ENCODE measurements around the gene OR12D1.
"Not testable (repeated sequence)": the region's sequence is repeated elsewhere in the genome, so short reads cannot be mapped to it uniquely, and the experiment has no call there.

OR12D1 gene

DNA sequence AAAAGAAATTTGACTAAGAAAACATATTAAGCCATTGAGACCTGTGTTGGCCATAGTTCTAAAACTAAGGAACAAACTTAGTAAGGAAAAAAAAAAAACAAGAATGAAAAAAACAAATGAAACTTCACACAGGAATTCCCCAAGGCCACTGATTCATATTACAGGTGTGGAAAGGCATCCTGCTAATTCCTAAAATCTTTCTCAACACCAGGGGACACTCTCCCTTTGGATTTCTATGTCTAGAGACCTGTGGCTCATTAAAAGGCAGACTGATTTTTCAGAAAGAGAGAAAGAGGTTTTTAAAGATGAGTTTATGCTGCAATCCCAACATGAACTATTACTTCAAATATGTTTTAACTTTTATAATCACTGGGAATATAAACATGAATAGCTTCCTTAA, at the start of gene OR12D1:
Gene OR12D1 (plus strand): TSS at position 341 of the 400 bp plus-strand sequence.
- DNase-seq, result no peak

DNA sequence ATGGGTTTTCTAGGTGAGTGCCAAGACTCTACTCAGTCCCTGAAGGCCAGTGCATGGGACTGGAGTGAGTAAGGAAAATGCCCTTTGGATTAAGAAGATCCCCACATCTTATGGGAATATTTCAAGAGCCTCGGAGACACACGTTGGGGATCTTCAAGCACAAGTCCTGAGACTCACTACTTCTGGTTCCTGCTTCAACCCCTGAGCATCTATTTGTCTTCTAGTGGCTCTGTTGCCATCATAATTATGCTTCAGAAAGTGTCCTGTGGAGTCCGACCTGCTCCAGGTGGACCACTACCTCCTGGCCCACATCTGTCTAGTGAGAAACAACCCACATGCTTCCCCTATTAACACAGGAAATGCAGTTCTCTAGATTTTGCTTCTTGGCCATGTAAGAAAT, 46.0 kb upstream of the OR12D1 start, which contains the start of gene OR5V1:
Gene OR5V1 (minus strand): TSS at position 101 of the 400 bp plus-strand sequence. CDS start 12,670 bp downstream, outside the sequence.
- DNase-seq, result no peak

GRCh38 chr6:29375191-29375590, 39.5 kb upstream of the OR12D1 start, which contains the start of gene OR12D3:
TSS of gene OR12D3 (minus strand) at chr6:29375291. CDS start at chr6:29375287, 4 bp downstream.
- no peak for DNase-seq

DNA sequence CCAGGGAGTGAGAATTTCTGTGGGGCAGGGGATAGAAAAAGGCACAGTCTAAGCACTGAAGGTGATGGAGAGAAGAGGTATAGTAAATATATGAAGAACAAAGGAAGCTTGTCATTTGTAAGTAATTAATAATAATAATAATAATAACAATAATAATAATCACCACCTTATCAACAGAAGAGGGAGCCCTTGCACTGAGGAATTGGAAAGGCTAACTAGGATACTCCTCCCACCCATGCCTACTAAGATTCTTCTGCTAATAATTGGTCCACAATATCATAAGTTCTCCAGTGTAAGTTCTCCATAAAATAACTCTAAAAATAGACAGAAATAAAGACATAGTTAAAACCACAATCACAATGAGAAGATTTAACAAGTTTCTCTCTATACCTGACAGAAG, 38.7 kb upstream of the OR12D1 start:
- DNase-seq, result no peak

- no peak for DNase-seq
Observed at GRCh38 chr6:29388533-29388932, 26.2 kb upstream of the OR12D1 start.

- no peak for DNase-seq
Observed at GRCh38 chr6:29395331-29395730, 19.4 kb upstream of the OR12D1 start, which contains the start of gene OR12D2. TSS of gene OR12D2 (plus strand) at chr6:29395631. CDS start at chr6:29396700, 1,069 bp downstream.

- DNase-seq, result no peak
Observed at GRCh38 chr6:29399525-29399924, 15.2 kb upstream of the OR12D1 start.

- DNase-seq, result no peak
Observed at GRCh38 chr6:29403801-29404200, 10.9 kb upstream of the OR12D1 start.

DNA sequence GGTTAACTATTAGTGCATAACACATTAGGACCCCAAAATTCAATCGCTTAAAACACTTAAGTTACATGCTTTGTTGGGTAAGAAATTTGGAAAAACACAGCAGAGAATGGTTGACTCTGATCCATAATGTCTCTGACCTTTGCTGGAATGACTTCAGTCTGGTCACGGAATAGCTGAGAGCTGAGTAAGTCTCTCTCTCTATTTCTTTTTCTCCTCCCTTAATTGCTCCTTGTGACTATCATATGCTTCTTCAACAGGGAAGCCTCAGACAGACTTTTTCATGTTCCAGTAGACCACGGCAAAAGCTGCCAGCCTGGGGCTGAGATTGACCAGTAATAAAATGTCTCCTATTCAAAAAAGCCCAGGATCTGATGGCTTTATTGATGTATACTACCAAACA, 4.8 kb downstream of the OR12D1 start:
- DNase-seq, result no peak

GRCh38 chr6:29424168-29424567, 9.4 kb downstream of the OR12D1 start:
- no peak for DNase-seq

DNA sequence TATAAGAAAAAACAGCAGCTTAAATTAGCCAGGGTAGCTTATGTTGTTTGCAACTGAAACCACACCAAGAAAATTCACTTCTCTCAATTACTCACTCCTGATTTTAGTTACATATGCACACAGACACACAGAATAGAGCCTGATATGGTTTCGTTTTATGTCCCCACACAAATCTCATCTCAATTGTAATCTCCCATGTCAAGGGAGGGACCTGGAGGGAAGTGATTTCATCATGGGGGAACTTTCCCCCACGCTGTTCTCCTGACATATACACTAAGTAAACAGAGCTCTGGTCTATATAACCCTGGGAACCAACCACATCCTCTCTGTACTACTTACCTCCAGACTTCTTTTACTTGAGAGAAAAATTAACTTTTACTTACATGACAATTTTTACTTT, 9.8 kb downstream of the OR12D1 start:
- no peak for DNase-seq

DNA sequence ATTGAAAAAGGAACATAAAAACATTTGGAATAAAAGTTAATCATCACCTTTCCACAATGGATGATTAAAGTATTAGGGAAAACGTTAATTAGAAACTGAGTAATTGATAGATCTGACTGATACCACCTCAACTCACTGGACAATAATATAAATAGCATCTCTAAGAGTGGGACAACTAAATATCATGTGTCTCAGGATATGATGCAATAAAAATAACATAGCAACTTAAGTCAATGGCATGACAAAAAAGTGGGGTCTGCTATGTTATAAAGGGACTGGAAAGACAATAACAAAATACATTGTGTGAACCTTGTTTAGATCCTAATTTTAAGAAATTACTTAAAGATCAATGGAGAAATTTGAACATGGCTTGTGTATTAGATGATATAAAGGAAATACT, 10.3 kb downstream of the OR12D1 start:
- no peak for DNase-seq

GRCh38 chr6:29426654-29427053, 11.9 kb downstream of the OR12D1 start:
- DNase-seq, result no peak

DNA sequence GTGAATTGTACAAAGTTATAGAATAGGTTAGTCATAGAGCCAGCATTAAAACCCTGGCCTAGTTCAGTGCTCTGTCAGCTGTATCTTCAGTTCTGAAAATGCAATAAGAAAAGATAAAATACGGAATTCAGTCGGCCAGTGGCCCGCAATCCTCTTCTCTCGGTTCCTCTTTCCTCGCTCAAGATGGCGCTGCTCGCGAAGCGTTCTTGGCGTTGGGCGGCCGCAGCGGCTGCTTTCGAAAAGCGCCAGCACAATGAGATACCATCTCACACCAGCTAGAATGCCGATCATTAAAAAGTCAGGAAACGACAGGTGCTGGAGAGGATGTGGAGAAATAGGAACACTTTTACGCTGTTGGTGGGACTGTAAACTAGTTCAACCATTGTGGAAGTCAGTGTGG, 22.0 kb downstream of the OR12D1 start:
- not testable (repeated sequence) for DNase-seq

DNA sequence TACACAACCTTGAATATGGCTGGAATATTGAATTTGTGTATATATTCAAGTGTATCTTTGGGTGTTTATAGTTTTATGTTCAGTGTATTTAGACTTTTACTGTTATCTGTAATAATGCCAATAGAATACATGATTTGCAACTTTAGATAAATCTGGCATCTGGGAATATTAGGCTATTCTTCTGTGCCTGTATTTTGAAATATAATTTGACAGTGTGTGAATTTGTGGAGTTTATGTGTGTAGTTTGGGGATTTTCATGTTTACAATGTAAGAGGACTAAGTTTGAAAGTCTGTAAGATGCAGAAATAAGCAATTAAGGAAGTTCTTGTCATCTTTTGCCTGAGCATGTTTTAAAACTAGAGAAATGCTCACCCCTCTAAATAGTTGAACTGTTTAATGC, 24.3 kb downstream of the OR12D1 start, which contains the start of gene OR10C1:
Gene OR10C1 (plus strand): TSS at position 301 of the 400 bp plus-strand sequence. CDS start 710 bp downstream, outside the sequence.
- no peak for DNase-seq

- no peak for DNase-seq
Observed at GRCh38 chr6:29442719-29443118, 28.0 kb downstream of the OR12D1 start.

- DNase-seq, result not testable (repeated sequence)
Observed at GRCh38 chr6:29444031-29444430, 29.3 kb downstream of the OR12D1 start.

- no peak for DNase-seq
Observed at GRCh38 chr6:29447670-29448069, 32.9 kb downstream of the OR12D1 start.

GRCh38 chr6:29451471-29452193, 36.9 kb downstream of the OR12D1 start:
- DNase-seq, result no peak

DNA sequence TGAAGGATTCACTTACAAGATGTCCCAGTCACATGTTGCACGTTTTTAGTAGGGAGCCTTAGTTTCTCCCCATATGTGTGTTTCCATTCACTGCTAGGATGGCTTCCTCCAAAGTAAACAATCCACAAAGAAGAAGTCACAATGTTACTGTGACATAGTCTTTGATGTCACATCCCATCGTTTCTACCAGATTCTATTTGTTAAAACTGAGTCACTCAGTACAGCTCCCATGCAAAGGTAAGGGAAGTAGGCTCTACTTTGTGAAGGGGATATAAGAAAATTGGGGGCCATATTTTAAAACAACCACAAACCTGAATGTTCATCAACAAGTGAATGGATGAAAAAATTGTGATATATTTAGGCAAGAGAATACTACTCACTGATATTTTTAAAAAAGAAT, 42.2 kb downstream of the OR12D1 start, which contains the start of the genes OR11A1 and OR2H1:
Gene OR11A1 (minus strand): TSS at position 101 of the 400 bp plus-strand sequence. CDS start 29,430 bp downstream, outside the sequence.
Gene OR2H1 (plus strand): TSS at position 185 of the 400 bp plus-strand sequence. CDS start 4,615 bp downstream, outside the sequence.
- DNase-seq, result no peak

DNA sequence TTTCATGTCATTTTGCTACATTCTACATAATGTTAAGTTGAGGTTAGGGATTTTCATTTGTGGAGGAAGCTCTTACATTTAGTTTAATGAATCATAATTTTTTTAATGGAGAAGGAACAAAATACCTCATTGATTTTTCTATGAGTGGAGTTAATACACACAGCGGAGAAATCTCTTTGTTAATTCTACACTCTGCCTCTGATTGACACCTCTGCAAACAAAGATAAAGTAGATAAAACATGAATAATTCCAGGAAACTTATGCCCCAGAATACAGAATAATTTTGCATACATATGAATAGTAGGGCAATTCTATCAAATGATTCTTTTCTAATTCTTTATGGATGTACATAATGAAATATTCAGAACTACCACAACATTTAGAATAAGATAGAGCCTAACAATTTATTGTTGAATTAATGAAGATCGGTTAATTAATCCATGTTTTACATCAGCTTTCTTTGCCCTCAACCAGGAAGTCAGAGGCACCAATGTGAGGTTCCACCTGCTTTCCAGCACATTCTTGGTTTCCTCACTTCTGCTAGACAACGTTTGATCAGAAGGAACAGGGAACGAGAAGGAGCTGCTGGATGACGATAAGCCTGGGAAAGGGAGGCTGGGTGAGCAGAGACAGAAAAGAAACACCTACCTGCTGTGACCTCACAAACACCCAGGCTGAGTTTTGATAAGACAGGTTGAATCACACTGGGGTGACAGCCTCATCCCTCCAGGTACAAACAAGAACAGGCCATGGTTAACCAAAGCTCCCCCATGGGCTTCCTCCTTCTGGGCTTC, 46.5 kb downstream of the OR12D1 start:
- no peak for DNase-seq

DNA sequence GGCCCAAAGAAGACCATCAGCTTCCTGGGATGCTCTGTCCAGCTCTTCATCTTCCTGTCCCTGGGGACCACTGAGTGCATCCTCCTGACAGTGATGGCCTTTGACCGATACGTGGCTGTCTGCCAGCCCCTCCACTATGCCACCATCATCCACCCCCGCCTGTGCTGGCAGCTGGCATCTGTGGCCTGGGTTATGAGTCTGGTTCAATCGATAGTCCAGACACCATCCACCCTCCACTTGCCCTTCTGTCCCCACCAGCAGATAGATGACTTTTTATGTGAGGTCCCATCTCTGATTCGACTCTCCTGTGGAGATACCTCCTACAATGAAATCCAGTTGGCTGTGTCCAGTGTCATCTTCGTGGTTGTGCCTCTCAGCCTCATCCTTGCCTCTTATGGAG, 47.3 kb downstream of the OR12D1 start:
- DNase-seq, result no peak

DNA sequence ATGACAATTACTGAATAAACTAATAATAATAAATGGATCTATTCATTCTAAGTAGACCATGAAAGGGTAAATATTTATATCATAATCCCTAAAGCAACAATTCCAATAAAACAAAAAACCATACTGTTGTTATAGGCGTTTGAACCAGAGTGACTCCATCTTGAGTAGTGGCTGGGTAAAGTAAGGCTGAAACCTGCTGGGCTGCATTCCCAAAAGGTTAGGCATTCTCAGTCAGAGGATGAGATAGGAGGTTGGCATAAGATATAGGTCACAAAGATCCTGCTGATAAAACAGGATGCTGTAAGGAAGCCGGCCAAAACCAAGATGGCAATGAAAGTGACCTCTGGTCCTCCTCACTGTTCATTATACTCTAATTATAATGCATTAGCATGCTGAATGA, 50.6 kb downstream of the OR12D1 start:
- no peak for DNase-seq

DNA sequence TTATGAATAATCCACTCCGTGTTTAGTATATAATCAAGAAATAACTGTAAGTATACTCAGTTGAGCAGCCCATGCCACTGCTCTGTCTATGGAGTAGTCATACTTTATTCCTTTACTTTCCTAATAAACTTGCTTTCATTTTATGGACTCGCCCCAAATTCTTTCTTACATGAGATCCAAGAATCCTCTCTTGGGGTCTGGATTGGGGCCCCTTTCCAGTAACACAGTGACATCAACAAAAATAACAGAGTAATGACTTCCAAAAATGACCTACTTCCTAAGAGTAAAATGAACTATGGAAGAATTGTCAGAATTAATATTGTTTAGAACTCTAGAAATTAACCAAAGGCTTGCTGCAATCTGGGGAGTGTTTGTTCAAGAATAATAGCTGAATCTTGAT, 51.1 kb downstream of the OR12D1 start:
- DNase-seq, result no peak

Data from amniotic stem cell (primary cell).